GM12874 (cell line): Measurements from ENCODE around the gene SNRPD2.

Experiments
- CTCF ChIP-seq: IDR thresholded peaks from 2 replicates; pipeline ENCODE4 v1.5.1; 2011; ENCODE audit warnings: low read depth, mild to moderate bottlenecking, control low read depth, low read length, moderate library complexity; ENCODE audit not compliant: insufficient read depth

Gene SNRPD2

DNA sequence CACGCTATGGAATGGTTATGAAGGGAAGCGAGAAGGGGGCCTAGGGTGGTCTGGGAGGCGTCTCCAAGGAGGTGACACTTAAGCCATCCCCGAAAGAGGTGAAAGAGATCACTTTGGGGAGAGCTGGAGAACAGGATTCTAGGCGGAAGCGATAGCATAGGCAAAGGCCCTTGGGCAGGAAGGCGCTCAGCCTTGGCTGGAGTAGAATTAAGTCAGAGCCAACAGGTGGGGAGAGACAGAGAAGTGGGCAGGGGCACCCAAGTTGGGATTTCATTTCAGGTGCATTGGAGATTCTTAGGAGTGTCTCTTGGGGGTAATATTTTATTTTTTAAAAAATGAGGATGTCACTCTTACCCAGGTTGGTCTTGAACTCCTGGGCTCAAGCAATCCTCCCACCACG lies 9.6 kb downstream of the SNRPD2 start:
- TF ChIP-seq CTCF, result no peak

- peak; percentile 99 for TF ChIP-seq CTCF
Observed at GRCh38 chr19:45681391-45682015, 10.2 kb downstream of the SNRPD2 start.

GRCh38 chr19:45677351-45678230 lies 14.2 kb downstream of the SNRPD2 start:
- TF ChIP-seq CTCF, result peak; percentile 31; the same call in 1 of the 2 replicates

DNA sequence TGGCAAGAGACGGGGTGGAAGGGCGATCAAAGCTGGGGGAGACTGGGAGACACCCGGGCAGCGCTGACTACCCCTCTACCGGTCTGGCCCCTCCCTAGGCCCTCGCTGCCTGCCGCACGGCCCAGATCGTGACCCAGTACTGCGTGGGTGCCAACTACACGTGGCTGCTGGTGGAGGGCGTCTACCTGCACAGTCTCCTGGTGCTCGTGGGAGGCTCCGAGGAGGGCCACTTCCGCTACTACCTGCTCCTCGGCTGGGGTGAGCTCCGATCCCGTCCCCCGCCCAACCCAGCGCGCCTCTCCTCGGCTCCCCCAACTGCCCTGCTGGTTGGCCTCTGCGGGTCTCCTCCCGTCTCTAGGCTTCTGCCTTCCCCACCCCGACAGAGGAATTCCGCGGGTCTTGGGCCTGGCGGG lies 14.9 kb downstream of the SNRPD2 start:
- no peak for TF ChIP-seq CTCF

DNA sequence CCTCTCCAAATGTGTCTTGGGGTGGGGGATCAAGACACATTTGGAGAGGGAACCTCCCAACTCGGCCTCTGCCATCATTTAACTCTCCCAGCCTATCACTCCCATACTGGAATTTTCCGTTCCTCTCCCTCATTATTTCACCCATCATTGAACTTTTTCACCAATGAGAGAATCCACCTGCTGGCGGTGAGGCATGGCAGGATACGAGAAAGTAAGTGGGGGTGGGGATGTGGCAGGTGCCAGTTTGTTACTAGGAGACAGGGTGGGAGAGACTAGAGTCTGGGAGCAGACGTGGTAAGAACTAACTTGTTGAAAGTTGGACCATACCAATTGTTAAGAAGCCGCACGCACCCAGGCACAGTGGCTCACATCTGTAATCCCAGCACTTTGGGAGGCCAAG lies 16.8 kb downstream of the SNRPD2 start:
- no peak for TF ChIP-seq CTCF

DNA sequence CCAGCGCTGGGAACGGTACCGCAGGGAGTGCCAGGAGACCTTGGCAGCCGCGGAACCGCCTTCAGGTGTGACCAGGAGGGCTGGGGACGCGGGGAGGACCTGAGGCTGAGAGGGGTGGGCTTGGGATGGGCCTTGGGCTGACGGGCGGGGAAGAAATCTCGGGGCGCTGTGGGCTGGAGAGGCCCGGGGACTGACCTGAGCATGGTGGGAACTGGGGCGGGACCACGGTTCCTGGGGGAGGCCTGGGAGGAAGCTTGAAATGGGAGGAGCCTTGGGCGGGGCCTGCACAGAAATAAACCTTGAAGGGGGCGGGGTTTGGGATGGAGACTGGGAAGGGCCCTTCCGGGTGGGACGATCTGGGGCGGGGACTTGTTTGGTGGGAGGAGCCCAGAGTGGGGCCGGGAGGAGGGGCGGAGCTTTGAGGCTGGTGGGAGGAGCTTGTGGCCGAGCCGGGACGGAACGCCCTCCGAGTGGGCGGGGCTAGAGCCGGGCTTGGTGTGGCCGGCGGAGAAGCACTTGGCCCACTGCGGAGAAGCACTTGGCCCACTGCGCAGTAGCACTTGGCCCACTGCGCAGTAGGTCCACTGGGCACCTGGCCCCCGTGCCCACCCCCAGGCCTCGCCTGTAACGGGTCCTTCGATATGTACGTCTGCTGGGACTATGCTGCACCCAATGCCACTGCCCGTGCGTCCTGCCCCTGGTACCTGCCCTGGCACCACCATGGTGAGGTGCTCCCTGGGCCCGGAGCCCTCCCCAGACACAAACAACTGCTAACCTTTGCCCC lies 20.9 kb downstream of the SNRPD2 start:
- no peak for TF ChIP-seq CTCF

DNA sequence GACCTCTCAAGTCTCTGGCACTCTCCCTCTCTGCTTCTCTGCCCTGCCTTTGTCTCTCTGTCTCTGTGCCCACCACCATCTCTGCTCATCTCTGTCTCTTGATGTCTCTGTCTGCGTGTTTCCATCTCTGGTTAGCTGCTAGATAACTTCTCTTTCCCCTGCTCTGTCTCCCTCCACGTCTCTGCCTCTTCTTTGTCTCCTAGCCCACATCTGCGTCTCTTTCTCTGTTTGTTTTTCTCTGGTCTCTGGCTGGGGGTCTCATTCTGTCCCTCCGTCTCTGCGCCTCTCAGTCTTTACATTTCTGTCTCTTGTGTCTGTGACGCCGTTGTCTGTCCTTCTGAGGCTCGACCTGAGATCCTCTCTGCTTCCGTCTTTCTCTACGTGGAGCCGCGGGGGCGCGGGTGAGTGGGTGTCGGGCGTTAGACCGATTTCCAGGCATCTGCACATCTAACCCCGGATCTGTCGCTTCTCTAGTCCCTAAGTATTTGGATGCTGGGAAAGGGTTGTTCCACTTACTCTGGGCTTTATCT lies 23.3 kb downstream of the SNRPD2 start:
- no peak for TF ChIP-seq CTCF
